Liver (tissue), 9 donors: ENCODE measurements around the gene CD300H. TPM values are rescaled to one million over a fixed set of nuclear protein-coding genes. Genes with fewer than 3 reads are reported as not detected.
A peak's percentile ranks its signal among the peaks of the same experiment; 100 is the strongest.

Experiments used
- DNase-seq: peaks from one replicate; pipeline ENCODE4 v3.0.0-alpha.2; 2017; ENCODE audit warnings: low spot score
- H3K27ac ChIP-seq, 2 donors: one replicate each; pipeline ENCODE4 v1.7.0; 2013; ENCODE audit warnings: inconsistent platforms in 2 of 2, low read length in 2 of 2, control low read depth in 1 of 2, low read depth in 1 of 2, mild to moderate bottlenecking in 1 of 2
- H3K27me3 ChIP-seq, 4 donors: one replicate each; pipeline versions ENCODE4 v1.6.1 to v1.7.0; 2013; ENCODE audit warnings: low read length in 3 of 4, inconsistent platforms in 1 of 4, mild to moderate bottlenecking in 1 of 4, moderate library complexity in 1 of 4; ENCODE audit not compliant: control insufficient read depth in 4 of 4, insufficient read depth in 4 of 4
- H3K36me3 ChIP-seq, 4 donors: one replicate each; pipeline versions ENCODE4 v1.6.1 to v1.7.0; 2013; ENCODE audit warnings: low read length in 3 of 4, mild to moderate bottlenecking in 3 of 4, low read depth in 1 of 4, moderate library complexity in 1 of 4; ENCODE audit not compliant: control insufficient read depth in 4 of 4, insufficient read depth in 3 of 4
- H3K4me1 ChIP-seq, 4 donors: one replicate each; pipeline versions ENCODE4 v1.6.1 to v1.7.0; 2013; ENCODE audit warnings: low read length in 3 of 4, mild to moderate bottlenecking in 3 of 4, moderate library complexity in 1 of 4; ENCODE audit not compliant: control insufficient read depth in 4 of 4, insufficient read depth in 4 of 4
- H3K4me3 ChIP-seq, 3 donors: one replicate each; pipeline versions ENCODE4 v1.6.1 to v1.7.0; 2013; ENCODE audit warnings: low read length in 3 of 3, control low read depth in 1 of 3, low read depth in 1 of 3, mild to moderate bottlenecking in 1 of 3
- H3K9ac ChIP-seq, 2 donors: one replicate each; pipeline ENCODE4 v1.7.0; 2013; ENCODE audit warnings: low read length in 2 of 2, mild to moderate bottlenecking in 2 of 2, moderate library complexity in 2 of 2, control low read depth in 1 of 2, low read depth in 1 of 2
- H3K9me3 ChIP-seq, 4 donors: one replicate each; pipeline versions ENCODE4 v1.6.1 to v1.7.0; 2013; ENCODE audit warnings: low read length in 3 of 4; ENCODE audit not compliant: control insufficient read depth in 4 of 4
- FOXA1 ChIP-seq: IDR thresholded peaks from 2 replicates; pipeline ENCODE4 v1.6.1; 2016; ENCODE audit warnings: antibody characterized with exemption
- FOXA2 ChIP-seq: IDR thresholded peaks from 2 replicates; pipeline ENCODE4 v1.6.1; 2016; ENCODE audit warnings: antibody characterized with exemption
- HNF4G ChIP-seq: IDR thresholded peaks from 2 replicates; pipeline ENCODE4 v1.6.1; 2016; ENCODE audit warnings: antibody characterized with exemption
- JUND ChIP-seq, 2 donors: IDR thresholded peaks; 2 replicates each; pipeline ENCODE4 v1.6.1; 2016; ENCODE audit warnings: antibody characterized with exemption in 2 of 2
- NR2F2 ChIP-seq: IDR thresholded peaks from 2 replicates; pipeline ENCODE4 v1.6.1; 2016; ENCODE audit warnings: antibody characterized with exemption
- SP1 ChIP-seq: IDR thresholded peaks from 2 replicates; pipeline ENCODE4 v1.6.1; 2018; ENCODE audit warnings: antibody characterized with exemption, mild to moderate bottlenecking
- TAF1 ChIP-seq: conservative IDR thresholded peaks from 2 replicates; pipeline ENCODE4 v1.6.1; 2016; ENCODE audit warnings: antibody characterized with exemption, mild to moderate bottlenecking
- WGBS: extraction: QIAGEN DNeasy Blood & Tissue Kit; methylation state at CpG from one replicate; pipeline ENCODE4 v1.1.7; 2013; 5-methylcytosine and 5-hydroxymethylcytosine counted together
- polyA plus RNA-seq, 2 donors: library from polyadenylated mRNA; stranded (reverse) in 1 of 2; unstranded in 1 of 2; fragments of 200-250 nt in 1 of 2; fragments of >200 nt in 1 of 2; fragmentation: Nextera tagmentation in 1 of 2; extraction: Ambion mirVana in 1 of 2; gene quantifications; one replicate each; pipeline versions ENCODE4 v1.2.1 to v1.2.3, GENCODE V29; 2013 to 2015
- total RNA-seq, 2 donors: library from RNA; depleted of rRNA; stranded (reverse); fragments of >200 nt; gene quantifications; one replicate each; pipeline ENCODE4 v1.2.3, GENCODE V29; 2014
- TF ChIP-seq, protein P1 (sequence below): IDR thresholded peaks from 2 replicates; pipeline ENCODE4 v1.6.1; 2016; ENCODE audit warnings: antibody characterized with exemption, mild to moderate bottlenecking
- TF ChIP-seq, protein P2 (sequence below): IDR thresholded peaks from 2 replicates; pipeline ENCODE4 v1.6.1; 2016; ENCODE audit warnings: antibody characterized with exemption
- TF ChIP-seq, protein P3 (sequence below): IDR thresholded peaks from 2 replicates; pipeline ENCODE4 v1.6.1; 2016; ENCODE audit warnings: antibody characterized with exemption
- TF ChIP-seq, protein P4 (sequence below): IDR thresholded peaks from 2 replicates; pipeline ENCODE4 v1.6.1; 2016; ENCODE audit warnings: antibody characterized with exemption
- donor health status: healthy.
- donor health status: healthy.
- donor health status: healthy.
- donor health status: healthy.
- donor health status: healthy.

CD300H gene
- total and polyA plus RNA-seq, 4 donors, result 0.47 TPM; not detected in 3

GRCh38 chr17:74515941-74516340 lies 51.4 kb downstream of the CD300H start (continued):
- TF ChIP-seq, protein P1, sequence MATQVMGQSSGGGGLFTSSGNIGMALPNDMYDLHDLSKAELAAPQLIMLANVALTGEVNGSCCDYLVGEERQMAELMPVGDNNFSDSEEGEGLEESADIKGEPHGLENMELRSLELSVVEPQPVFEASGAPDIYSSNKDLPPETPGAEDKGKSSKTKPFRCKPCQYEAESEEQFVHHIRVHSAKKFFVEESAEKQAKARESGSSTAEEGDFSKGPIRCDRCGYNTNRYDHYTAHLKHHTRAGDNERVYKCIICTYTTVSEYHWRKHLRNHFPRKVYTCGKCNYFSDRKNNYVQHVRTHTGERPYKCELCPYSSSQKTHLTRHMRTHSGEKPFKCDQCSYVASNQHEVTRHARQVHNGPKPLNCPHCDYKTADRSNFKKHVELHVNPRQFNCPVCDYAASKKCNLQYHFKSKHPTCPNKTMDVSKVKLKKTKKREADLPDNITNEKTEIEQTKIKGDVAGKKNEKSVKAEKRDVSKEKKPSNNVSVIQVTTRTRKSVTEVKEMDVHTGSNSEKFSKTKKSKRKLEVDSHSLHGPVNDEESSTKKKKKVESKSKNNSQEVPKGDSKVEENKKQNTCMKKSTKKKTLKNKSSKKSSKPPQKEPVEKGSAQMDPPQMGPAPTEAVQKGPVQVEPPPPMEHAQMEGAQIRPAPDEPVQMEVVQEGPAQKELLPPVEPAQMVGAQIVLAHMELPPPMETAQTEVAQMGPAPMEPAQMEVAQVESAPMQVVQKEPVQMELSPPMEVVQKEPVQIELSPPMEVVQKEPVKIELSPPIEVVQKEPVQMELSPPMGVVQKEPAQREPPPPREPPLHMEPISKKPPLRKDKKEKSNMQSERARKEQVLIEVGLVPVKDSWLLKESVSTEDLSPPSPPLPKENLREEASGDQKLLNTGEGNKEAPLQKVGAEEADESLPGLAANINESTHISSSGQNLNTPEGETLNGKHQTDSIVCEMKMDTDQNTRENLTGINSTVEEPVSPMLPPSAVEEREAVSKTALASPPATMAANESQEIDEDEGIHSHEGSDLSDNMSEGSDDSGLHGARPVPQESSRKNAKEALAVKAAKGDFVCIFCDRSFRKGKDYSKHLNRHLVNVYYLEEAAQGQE, result no peak
- TF ChIP-seq SP1 (no peak), TAF1 (no peak), HNF4G (no peak), NR2F2 (no peak), FOXA2 (no peak), FOXA1 (no peak)
- TF ChIP-seq, protein P2, sequence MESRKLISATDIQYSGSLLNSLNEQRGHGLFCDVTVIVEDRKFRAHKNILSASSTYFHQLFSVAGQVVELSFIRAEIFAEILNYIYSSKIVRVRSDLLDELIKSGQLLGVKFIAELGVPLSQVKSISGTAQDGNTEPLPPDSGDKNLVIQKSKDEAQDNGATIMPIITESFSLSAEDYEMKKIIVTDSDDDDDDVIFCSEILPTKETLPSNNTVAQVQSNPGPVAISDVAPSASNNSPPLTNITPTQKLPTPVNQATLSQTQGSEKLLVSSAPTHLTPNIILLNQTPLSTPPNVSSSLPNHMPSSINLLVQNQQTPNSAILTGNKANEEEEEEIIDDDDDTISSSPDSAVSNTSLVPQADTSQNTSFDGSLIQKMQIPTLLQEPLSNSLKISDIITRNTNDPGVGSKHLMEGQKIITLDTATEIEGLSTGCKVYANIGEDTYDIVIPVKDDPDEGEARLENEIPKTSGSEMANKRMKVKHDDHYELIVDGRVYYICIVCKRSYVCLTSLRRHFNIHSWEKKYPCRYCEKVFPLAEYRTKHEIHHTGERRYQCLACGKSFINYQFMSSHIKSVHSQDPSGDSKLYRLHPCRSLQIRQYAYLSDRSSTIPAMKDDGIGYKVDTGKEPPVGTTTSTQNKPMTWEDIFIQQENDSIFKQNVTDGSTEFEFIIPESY, result no peak

- TF ChIP-seq, protein P3, sequence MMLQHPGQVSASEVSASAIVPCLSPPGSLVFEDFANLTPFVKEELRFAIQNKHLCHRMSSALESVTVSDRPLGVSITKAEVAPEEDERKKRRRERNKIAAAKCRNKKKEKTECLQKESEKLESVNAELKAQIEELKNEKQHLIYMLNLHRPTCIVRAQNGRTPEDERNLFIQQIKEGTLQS, result no peak
- peak in 1 of 2 donors; percentile 38 for TF ChIP-seq JUND (IDR thresholded peaks at IDR 0.05)
- WGBS, result 92% methylated on average over 10 of the region's 10 CpGs
- H3K4me1 ChIP-seq, result no peaks in the 10 kb centered on the region
- H3K27ac ChIP-seq, result no peak overlapping the region
- no peaks in the 10 kb centered on the region for H3K36me3 ChIP-seq
- DNase-seq, result no peak
- no peaks in the 10 kb centered on the region for H3K27me3 ChIP-seq
- H3K9ac ChIP-seq, result no peak overlapping the region
- no peak overlapping the region for H3K4me3 ChIP-seq
- H3K9me3 ChIP-seq, result no peaks in the 10 kb centered on the region
Measured at GRCh38 chr17:74514632-74515334, 52.5 kb downstream of the CD300H start.

GRCh38 chr17:74513987-74514631 lies 53.2 kb downstream of the CD300H start:
- 92% methylated on average over 3 of the region's 3 CpGs for WGBS
- DNase-seq, result no peak

More at GRCh38 chr17:74513987-74514631, 53.2 kb downstream of the CD300H start:
- no peak overlapping the region for H3K27ac ChIP-seq
- TF ChIP-seq, protein P4, sequence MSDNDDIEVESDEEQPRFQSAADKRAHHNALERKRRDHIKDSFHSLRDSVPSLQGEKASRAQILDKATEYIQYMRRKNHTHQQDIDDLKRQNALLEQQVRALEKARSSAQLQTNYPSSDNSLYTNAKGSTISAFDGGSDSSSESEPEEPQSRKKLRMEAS, result no peak
- TF ChIP-seq JUND (IDR thresholded peaks at IDR 0.05), result peak in 1 of 2 donors; percentile 74
- no peaks in the 10 kb centered on the region for H3K9me3 ChIP-seq
- H3K36me3 ChIP-seq, result no peaks in the 10 kb centered on the region
- no peak overlapping the region for H3K4me3 ChIP-seq
- no peaks in the 10 kb centered on the region for H3K27me3 ChIP-seq
- H3K9ac ChIP-seq, result no peak overlapping the region
- H3K4me1 ChIP-seq, result no peaks in the 10 kb centered on the region
